GM06990 (cell line): ENCODE measurements around the gene GRK3.
"Not testable (repeated sequence)": the region's sequence is repeated elsewhere in the genome, so short reads cannot be mapped to it uniquely, and the experiment has no call there.

Experiments used
- DNase-seq: peaks from one replicate; pipeline ENCODE4 v3.0.0-alpha.2; 2011; ENCODE audit not compliant: insufficient read length; ENCODE audit errors: extremely low read depth
- H3K27me3 ChIP-seq: replicated peaks from 2 replicates; pipeline ENCODE4 v1.6.0; 2011; ENCODE audit warnings: low read length; ENCODE audit not compliant: control insufficient read depth, insufficient read depth
- H3K36me3 ChIP-seq: 2 replicates; pipeline ENCODE4 v1.5.1; 2011; ENCODE audit warnings: low read length; ENCODE audit not compliant: control insufficient read depth, insufficient read depth
- H3K4me3 ChIP-seq: replicated peaks from 2 replicates; pipeline ENCODE4 v1.5.1; 2011; ENCODE audit warnings: low read depth, mild to moderate bottlenecking, control low read depth, low read length
- CTCF ChIP-seq: IDR thresholded peaks from 2 replicates; pipeline ENCODE4 v1.5.1; 2011; ENCODE audit warnings: low read length, control low read depth, mild to moderate bottlenecking, inconsistent platforms; ENCODE audit not compliant: insufficient read depth, poor library complexity, severe bottlenecking

The GRK3 gene

DNA sequence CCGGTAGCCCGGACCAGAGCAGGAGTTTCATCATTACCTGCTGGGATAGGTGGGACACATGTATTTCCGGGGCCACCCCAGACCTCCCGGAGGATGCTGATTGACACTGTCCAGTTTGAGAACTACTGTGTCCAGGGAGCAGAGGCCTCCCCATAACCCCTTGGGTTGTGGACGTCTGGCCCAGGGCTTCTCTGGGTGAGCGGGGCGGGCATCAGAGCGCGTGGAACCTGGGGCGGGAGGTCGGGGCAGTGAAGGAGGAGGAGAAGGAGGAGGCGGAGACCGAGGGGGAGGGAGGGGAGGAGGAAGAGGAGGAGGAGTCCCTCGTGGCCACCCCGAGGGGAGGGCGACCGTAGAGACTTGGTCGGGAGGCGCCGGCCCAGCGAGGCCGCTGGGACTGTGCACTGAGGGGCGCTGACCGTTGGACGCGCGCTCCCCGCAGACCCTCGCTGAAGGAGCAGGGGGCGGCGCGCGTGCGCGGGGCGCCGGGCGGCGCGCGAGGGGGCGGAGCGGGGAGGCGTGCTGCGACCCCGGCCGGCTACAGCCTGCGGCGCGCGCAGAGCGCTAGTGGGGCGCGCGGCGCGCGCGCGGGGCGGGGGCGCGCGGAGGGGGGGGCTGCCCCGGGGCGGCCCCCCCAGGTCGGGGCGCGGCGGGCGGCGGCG lies at the start of gene GRK3:
Gene GRK3 (plus strand): TSS at position 356 of the 659 bp plus-strand sequence. CDS start 366 bp downstream, outside the sequence.
- no peak for TF ChIP-seq CTCF
- H3K27me3 ChIP-seq, result no peaks in the 10 kb centered on the region
- DNase-seq, result peak; percentile 84
- H3K4me3 ChIP-seq, result peak within 1 kb of the TSS; percentile 92
- no peaks in the 10 kb centered on the region for H3K36me3 ChIP-seq

DNA sequence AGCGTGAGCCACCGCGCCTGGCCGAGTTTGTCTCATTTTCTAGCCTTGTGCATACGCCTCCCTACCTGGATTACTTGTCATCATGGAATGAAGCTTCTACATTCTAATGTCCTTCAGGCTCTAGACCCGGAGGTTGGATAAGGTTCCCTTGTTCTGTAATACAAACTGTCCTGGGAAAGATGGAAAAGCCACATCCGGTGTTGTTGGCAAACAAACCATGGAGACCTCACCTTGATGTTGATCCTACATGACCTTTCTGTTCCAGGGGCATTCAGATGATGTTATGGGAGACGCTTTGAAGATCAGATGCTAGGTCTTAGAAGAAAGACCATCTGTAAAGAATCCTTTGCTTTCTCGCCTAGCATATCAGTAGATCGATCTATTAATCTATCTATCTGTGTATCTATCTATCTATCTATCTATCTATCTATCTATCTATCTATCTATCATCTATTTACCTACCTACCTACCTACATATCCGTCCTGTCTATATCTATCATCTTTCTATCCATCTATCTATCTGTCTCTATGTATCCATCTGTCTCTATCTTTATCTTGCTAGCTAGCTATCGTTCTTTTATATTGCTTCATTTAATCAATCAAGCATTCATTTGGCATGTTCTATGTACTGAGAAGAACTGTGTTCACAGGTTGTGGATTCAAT lies 46.3 kb upstream of the GRK3 start:
- Histone ChIP-seq H3K27me3 (no peaks in the 10 kb centered on the region), H3K36me3 (no peaks in the 10 kb centered on the region), H3K4me3 (no peak overlapping the region)
- TF ChIP-seq CTCF, result no peak
- no peak for DNase-seq

DNA sequence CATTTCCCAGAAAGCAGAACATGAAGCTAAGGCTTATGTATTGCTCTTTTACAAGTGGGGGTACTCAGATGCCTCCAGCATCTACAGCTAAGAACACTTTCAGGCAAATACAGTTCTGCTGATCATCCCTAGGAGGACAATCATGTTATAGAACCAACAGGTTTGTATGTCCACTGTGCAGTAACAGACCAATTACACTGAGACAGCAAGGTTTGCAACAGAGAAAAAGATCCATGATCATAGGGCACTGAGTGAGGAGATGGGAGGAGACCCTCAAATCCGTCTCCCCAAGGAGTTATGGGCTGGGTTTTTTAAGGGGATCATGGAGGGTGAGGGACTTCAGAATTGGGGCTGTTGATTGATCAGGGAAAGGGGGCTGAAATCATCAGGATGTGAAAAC lies 39.1 kb upstream of the GRK3 start:
- Histone ChIP-seq H3K4me3 (no peak overlapping the region), H3K27me3 (no peaks in the 10 kb centered on the region), H3K36me3 (no peaks in the 10 kb centered on the region)
- DNase-seq, result no peak
- no peak for TF ChIP-seq CTCF

DNA sequence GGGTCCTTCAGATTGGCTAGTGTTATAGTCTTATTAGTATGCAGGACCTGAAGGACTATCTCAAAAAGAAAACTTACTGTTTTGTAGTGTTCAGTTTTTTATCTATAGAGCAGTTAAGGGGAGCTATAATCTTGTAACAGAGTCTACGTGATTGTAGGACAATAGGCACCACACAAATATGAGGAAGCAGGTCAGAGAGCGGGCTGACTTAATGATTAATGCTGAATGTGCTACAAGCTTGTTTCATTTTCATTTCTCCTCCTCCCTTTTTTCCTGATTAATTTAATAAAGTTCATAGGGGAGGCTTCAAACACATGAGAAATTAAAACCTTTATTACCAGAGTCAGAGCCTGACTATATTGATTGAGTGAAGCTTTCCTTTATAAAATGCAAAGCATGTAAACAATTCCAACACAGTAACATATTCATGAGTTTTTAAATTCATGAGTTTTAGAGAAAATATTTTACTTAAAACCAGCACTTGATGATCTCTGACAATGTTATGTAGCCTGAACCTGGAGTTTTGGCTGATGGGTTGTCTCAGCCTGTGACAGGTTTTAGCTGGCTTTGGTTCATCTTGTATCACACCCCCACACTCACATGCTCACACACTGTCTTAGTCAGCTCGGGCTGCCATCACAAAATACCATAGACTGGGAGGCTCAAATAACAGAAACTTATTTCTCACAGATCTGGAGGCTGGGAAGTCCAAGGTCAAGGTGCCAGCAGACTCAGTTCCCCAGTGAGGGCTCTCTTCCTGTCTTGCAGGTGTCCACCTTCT lies 38.5 kb upstream of the GRK3 start:
- DNase-seq, result not testable (repeated sequence)

DNA sequence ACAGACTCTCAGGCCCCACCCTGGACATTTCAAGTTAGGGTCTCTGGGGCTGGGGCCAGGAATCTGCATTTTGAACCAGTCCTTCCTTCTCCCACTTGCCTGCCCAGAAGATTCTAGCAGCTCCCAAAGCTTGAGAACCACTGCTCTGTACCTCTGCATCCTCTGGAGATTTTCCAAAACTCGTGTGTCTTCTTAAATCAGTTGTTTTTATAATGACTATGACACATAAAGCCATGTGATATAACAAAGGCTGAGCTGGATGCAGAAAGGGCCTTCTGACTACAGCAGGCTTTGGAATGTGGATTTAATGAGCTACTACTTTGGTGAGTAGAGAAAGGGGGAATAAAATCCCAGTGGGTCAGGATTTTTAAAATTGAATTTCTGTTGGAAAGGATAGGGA lies 37.5 kb upstream of the GRK3 start:
- H3K36me3 ChIP-seq, H3K4me3 ChIP-seq, DNase-seq, H3K27me3 ChIP-seq: not testable (repeated sequence)

More for the DNA sequence above, 38.5 kb upstream of the GRK3 start:
- not testable (repeated sequence) for H3K27me3 ChIP-seq, H3K4me3 ChIP-seq, H3K36me3 ChIP-seq

DNA sequence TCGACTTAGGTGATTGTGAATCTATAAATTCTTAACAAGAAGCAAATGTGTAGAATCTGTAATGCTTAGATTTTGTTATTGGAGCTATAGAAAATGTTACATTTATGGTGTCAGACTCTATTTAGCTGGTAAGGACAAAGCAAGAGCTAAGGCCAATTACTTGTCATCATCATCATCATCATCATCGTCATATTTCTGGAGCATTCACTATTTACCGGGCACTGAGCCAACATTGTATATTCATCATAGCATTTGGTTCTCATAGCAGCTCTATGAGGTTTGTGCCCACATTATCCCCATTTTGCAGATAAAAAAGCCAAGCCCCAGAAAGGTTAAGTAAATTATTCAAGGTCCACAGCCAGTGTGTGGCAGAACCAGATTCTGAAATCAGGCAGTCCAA lies 36.4 kb upstream of the GRK3 start:
- not testable (repeated sequence) for DNase-seq, H3K4me3 ChIP-seq, H3K36me3 ChIP-seq, H3K27me3 ChIP-seq

GRCh38 chr22:25529059-25529458 lies 35.4 kb upstream of the GRK3 start:
- H3K27me3 ChIP-seq, H3K36me3 ChIP-seq, DNase-seq, H3K4me3 ChIP-seq: not testable (repeated sequence)

- not testable (repeated sequence) for H3K27me3 ChIP-seq, H3K4me3 ChIP-seq, H3K36me3 ChIP-seq, DNase-seq
These were observed 34.8 kb upstream of the GRK3 start for GRCh38 chr22:25529541-25530137.

GRCh38 chr22:25531677-25532076 lies 32.8 kb upstream of the GRK3 start:
- H3K36me3 ChIP-seq, DNase-seq, H3K27me3 ChIP-seq, H3K4me3 ChIP-seq: not testable (repeated sequence)
